Prostate gland (tissue), 2 donors: ENCODE results near the gene LPAR3.

Experiments
- POLR2A ChIP-seq: fragments of 450-650 bp; IDR thresholded peaks from one replicate; pipeline ENCODE4 v1.6.1; 2016; ENCODE audit warnings: antibody characterized with exemption, mild to moderate bottlenecking
- TF ChIP-seq, protein P1 (sequence below), 4 experiments: fragments of 200-600 bp in 2 of 4; fragments of 450-650 bp in 2 of 4; sonication (generic) in 2 of 4; IDR thresholded peaks; 1 replicate in 3 of 4; 2 replicates in 1 of 4; pipeline ENCODE4 v1.5.1; 2016 to 2019; ENCODE audit warnings: antibody characterized with exemption in 4 of 4, mild to moderate bottlenecking in 2 of 4, moderate library complexity in 2 of 4

DNA sequence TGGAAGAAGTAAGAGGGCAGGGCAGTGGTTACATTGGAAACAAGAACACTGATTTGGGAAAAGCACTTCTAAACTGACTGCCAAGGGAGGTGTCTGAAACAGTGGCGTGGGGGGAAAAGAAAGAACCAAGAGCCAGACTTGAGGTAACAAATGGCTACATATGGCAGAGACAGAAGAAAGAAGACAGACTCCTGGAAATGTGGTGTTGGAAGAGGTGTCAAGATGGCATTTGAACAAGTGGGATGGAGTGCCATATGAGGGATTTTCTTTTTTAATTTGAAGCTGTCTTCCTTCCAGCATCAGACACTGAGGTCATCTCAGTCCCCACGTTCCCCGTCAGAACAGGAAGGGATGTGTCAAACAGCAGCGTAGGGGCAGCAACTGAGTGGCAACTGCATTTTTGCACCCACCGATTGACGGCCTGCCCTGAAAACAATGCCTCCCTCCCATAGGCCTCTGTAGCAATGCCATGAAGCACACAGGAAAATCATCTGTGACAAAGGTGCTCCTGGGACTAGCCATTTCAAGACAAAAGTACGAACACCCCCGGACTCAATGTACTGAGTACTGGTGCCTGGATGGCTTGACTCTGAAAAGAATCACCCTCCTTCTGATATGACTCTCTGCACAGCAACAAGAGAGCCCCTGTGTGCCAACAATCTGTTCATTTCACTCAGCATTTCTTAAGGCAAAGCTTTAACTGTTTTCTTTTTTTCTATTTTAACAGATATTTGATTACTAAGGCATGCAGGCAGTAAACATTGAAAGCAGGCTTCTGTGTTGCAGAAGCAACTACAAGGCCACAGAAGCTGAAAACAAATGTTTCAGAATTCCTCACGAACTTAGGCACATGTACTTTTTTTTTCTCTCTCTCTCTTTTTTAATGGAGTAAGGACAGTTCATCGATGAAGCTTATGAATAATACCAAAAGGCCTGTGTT lies 37.0 kb downstream of the LPAR3 start:
- TF ChIP-seq, protein P1, sequence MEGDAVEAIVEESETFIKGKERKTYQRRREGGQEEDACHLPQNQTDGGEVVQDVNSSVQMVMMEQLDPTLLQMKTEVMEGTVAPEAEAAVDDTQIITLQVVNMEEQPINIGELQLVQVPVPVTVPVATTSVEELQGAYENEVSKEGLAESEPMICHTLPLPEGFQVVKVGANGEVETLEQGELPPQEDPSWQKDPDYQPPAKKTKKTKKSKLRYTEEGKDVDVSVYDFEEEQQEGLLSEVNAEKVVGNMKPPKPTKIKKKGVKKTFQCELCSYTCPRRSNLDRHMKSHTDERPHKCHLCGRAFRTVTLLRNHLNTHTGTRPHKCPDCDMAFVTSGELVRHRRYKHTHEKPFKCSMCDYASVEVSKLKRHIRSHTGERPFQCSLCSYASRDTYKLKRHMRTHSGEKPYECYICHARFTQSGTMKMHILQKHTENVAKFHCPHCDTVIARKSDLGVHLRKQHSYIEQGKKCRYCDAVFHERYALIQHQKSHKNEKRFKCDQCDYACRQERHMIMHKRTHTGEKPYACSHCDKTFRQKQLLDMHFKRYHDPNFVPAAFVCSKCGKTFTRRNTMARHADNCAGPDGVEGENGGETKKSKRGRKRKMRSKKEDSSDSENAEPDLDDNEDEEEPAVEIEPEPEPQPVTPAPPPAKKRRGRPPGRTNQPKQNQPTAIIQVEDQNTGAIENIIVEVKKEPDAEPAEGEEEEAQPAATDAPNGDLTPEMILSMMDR (IDR thresholded peaks at IDR 0.05) = no peak
- TF ChIP-seq POLR2A = no peak
